Tibial nerve (tissue), 4 donors: ENCODE measurements around the gene TOP1.

ENCODE experiments used
- EP300 ChIP-seq, 2 donors: sonication (generic); formaldehyde crosslinking; IDR thresholded peaks; one replicate each; pipeline ENCODE4 v1.6.1; 2017; ENCODE audit warnings: antibody characterized with exemption in 2 of 2, mild to moderate bottlenecking in 1 of 2
- POLR2A ChIP-seq, 2 donors: fragments of 450-650 bp; IDR thresholded peaks; one replicate each; pipeline ENCODE4 v1.6.1; 2017; ENCODE audit warnings: antibody characterized with exemption in 2 of 2, mild to moderate bottlenecking in 2 of 2, moderate library complexity in 2 of 2
- TF ChIP-seq, protein P1 (sequence below), 5 experiments: fragments of 200-600 bp in 3 of 5; fragments of 450-650 bp in 2 of 5; sonication (generic) in 3 of 5; IDR thresholded peaks; one replicate each; pipeline ENCODE4 v1.5.1; 2016 to 2019; ENCODE audit warnings: antibody characterized with exemption in 5 of 5, mild to moderate bottlenecking in 3 of 5, moderate library complexity in 2 of 5

DNA sequence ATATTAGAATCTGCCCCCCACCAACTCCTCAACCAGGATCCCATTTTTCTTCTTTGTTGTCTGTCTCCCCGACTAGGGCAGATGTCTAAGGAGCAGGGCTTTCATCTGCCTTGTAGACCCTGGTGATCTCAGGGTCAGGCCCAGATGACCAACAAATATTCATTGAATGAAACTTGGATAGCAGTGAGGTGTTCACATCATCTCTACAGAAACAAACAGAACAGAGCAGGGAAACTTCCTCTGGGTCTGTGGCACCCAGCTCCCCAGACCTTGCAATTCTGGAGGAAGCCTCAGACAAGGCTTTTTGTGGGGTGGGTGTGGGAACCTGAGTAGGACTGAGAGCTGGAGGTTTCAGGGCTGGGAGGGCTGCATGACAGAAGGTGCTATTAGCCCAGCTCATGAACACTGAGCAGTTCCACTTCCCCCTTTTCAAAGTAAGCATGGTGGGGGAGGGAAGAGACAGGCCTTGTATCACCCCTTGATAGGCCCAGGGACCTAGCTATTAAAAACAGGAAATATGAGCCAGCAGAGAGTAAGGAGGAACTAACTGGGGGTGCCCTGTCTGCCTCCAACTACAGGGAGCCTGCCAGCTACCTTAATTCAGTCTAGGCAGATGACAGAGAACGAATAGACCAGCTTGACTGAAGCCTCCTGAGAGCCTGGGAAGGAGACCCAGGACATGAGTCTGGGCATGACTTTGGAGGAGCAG is 37.3 kb upstream of the TOP1 start:
- TF ChIP-seq POLR2A (IDR thresholded peaks at IDR 0.05) (no peak), EP300 (IDR thresholded peaks at IDR 0.05) (peak in 1 of 2 donors; percentile 56)
- TF ChIP-seq, protein P1, sequence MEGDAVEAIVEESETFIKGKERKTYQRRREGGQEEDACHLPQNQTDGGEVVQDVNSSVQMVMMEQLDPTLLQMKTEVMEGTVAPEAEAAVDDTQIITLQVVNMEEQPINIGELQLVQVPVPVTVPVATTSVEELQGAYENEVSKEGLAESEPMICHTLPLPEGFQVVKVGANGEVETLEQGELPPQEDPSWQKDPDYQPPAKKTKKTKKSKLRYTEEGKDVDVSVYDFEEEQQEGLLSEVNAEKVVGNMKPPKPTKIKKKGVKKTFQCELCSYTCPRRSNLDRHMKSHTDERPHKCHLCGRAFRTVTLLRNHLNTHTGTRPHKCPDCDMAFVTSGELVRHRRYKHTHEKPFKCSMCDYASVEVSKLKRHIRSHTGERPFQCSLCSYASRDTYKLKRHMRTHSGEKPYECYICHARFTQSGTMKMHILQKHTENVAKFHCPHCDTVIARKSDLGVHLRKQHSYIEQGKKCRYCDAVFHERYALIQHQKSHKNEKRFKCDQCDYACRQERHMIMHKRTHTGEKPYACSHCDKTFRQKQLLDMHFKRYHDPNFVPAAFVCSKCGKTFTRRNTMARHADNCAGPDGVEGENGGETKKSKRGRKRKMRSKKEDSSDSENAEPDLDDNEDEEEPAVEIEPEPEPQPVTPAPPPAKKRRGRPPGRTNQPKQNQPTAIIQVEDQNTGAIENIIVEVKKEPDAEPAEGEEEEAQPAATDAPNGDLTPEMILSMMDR (IDR thresholded peaks at IDR 0.05) = no peak
